ENCODE data around the gene STPG3. TPM values are rescaled to one million over a fixed set of nuclear protein-coding genes. Genes with fewer than 3 reads are reported as not detected.

Gene STPG3
- total and polyA plus RNA-seq, 2 of the 13 experiments (the other 11 are each of a cell fraction or from before 2014, with no cell fraction given) = not detected

GRCh38 chr9:137223078-137223970 lies 27.8 kb upstream of the STPG3 start (continued):
- TF ChIP-seq CAMTA2 (CRISPR knock-in tag; IDR thresholded peaks at IDR 0.05; ENCODE audit: borderline replicate concordance) (no peak), ZHX1 (CRISPR knock-in tag; IDR thresholded peaks at IDR 0.05; ENCODE audit: low read depth) (no peak), YEATS4 (CRISPR knock-in tag; IDR thresholded peaks at IDR 0.05; ENCODE audit: borderline replicate concordance) (no peak), ZNF784 (CRISPR knock-in tag; IDR thresholded peaks at IDR 0.05; ENCODE audit: borderline replicate concordance) (no peak), ZNF513 (CRISPR knock-in tag; conservative IDR thresholded peaks at IDR 0.05) (no peak), THRA (CRISPR knock-in tag; IDR thresholded peaks at IDR 0.05; ENCODE audit: borderline replicate concordance) (no peak), ZNF552 (CRISPR knock-in tag; IDR thresholded peaks at IDR 0.05; ENCODE audit: borderline replicate concordance) (no peak), GLMP (CRISPR knock-in tag; IDR thresholded peaks at IDR 0.05; ENCODE audit: borderline replicate concordance) (no peak), ZSCAN9 (CRISPR knock-in tag; IDR thresholded peaks at IDR 0.05; ENCODE audit: borderline replicate concordance) (no peak), IRF2 (CRISPR knock-in tag; IDR thresholded peaks at IDR 0.05) (no peak; the same call in 1 of the 2 replicates)

All from HepG2 (cell line).